Measurements from ENCODE around the gene SYNDIG1.

GRCh38 chr20:24669701-24670100 is 200.3 kb downstream of the SYNDIG1 start:
- no peak for TF ChIP-seq ESRRA (IDR thresholded peaks at IDR 0.05; ENCODE audit: borderline replicate concordance, low read length)
- TF ChIP-seq CTCF (IDR thresholded peaks at IDR 0.05) = no peak
- TF ChIP-seq ZFP36 (IDR thresholded peaks at IDR 0.05; ENCODE audit: borderline replicate concordance, partially characterized antibody) = no peak
